GM11168 (cell line): ENCODE data around the gene CD99L2.
"Not testable (repeated sequence)": the region's sequence is repeated elsewhere in the genome, so short reads cannot be mapped to it uniquely, and the experiment has no call there.

Source experiments
- in situ Hi-C: fragments of 300-500 bp; cut with MboI; formaldehyde crosslinking; loops from one replicate; pipeline ENCODE4 v1.12.0; 2022; ENCODE audit warnings: low sequenced_read_pairs; ENCODE audit not compliant: unreplicated experiment

The CD99L2 gene

GRCh38 chrX:150897421-150898320 lies 797 bp downstream of the CD99L2 start:
- in situ Hi-C loops: no loop called here

- in situ Hi-C loops: no loop called here
These were observed 1.8 kb downstream of the CD99L2 start for GRCh38 chrX:150896632-150897031.

- in situ Hi-C loops: no loop called here
These were observed 4.5 kb downstream of the CD99L2 start for GRCh38 chrX:150893936-150894335.

GRCh38 chrX:150889131-150889530 lies 9.3 kb downstream of the CD99L2 start:
- in situ Hi-C loops: no loop called here

DNA sequence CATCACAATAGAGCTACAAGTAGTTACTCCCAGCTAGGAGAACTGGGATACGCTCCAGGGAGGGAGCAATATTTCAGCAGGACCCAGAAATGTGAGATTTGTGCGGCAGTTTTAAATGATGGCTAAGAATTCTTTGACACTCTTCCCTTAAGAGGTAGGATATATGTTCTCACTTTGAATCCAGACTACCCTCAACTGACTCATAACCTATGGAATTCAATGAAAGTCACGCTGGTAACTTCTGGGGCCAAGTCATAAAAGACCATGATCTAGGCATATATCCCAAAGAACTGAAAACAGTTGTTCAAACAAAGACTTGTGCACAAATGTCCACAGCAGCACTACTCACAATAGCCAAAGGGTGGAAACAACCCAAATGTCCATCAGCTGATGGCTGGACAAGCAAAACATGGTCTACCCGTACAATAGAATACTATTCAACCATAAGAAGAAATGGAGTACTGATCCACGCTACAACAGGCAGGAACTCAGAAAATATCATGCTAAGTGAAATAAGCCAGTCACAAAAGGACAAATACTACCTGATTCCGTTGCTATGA lies 10.5 kb downstream of the CD99L2 start:
- in situ Hi-C loops: no loop called here

DNA sequence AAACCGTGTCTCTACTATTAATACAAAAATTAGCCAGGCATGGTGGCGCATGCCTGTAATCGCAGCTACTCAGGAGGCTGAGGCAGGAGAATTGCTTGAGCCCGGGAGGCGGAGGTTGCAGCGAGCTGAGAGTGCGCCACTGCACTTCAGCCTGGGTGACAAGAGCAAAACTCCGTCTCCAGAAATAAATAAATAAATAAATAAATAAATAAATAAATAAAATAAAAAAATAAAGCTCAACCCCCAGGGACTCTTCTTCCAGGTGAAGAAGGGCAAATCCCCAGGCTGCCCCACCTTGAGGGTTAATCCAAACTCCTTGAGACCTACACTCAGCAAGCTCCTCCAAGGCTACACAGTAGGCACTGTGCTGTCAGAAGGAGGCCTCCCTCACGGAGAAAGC lies 11.2 kb downstream of the CD99L2 start:
- in situ Hi-C loops: not testable (repeated sequence)

DNA sequence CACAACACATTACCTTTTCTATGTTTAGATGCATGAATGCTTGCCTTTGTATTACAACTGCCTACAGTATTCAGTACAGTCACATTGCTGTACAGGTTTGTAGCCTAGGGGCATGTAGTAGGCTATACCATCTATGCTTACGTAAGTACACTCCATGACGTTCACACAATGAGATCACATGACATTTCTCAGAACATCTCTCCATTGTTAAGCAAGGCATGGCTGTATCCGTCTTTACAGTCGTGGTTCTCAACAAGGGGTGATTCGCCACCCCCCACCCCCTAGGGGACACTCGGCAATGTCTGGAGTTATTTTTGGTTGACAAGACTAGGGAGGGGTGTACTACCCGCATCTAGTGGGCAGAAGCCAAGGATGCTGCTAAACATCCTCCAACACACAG lies 12.1 kb downstream of the CD99L2 start:
- in situ Hi-C loops: no loop called here

DNA sequence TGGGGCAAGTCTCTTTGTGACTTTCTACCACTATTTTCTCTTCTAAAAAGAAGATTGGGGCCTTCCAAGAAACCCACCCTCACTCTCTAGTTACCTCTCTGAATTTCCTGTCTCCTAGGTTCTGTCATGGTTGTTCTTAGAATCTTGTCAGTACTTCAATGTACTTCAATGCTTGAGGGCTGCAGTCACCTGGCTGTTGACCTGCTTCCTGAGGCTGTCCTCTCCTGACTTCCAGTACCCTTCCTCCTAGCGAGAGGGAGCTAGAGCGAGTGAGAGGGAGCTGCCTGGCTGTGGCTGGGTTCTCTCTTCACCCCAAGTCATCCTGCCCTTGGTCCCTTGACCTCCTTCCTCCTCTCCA lies 17.7 kb downstream of the CD99L2 start:
- in situ Hi-C loops: no loop called here

DNA sequence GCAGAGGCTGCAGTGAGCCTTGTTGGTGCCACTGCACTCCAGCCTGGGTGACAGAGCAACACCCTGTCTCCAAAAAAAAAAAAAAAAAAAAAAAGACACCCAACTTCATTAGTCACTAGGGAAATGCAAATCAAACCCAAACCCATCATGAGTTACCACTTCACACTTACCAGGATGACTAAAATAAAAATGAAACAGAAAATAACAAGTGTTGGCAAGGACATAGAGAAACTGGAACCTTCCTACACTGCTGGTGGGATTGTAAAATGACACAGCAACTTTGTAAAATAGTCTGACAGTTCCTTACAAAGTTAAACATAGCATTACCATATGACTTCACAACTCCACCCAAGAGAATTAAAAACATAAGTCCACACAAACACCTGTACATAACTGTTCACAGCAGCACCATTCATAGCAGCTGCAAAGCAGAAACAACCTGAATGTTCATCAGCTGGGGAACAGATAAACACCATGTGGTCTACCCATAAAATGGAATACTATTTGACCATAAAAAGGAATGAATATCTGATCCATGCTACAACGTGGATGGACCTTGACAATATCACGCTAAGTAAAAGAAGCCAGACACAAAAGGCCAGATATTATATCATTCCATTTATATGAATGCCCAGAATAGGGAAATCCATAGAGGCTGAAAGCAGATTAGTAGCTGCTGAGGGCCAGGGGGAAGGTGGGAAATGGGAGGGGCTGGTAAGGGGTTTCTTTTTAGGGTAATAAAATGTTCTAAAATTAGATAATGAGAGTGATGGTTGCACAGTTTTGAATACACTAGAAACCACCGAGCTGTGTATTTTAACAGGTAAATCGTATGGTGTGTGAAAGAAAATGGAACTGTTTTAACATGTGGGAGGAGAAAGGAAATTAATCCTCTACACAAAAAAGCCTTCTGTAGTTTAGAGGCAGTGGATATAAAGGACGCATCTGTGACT lies 18.3 kb downstream of the CD99L2 start:
- in situ Hi-C loops: no loop called here

DNA sequence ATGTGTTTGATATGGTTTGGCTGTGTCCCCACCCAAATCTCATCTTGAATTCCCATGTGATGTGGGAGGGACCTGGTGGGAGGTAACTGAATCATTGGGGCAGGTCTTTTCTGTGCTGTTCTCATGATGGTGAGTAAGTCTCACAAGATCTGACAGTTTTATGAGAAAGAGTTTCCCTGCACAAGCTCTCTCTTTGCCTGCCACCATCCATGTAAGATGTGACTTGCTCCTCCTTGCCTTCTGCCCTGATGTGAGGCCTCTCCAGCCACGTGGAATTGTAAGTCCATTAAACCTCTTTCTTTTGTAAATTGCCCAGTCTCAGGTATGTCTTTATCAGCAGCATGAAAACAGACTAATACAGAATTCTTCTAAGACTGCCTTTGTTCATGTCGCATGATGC lies 22.8 kb downstream of the CD99L2 start:
- in situ Hi-C loops: not testable (repeated sequence)

DNA sequence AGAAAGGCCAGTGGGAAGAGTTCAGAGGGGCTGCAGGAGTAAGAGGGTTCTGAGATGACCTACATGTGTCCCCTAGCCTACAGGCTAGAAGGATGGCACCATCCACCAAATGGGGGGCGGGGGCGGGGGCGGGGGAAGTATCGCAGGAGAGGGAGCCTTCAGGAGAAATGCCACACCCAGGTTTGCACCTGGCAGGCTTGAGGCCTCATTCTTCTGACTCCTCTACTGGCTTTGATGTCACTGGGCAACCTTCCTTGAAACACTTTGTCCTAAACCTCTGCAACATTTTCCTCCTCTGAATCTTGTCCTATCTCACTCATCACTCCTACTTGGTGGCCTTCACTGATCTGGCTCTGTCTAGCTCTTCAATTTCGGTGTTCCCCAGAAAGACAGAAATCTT lies 24.0 kb downstream of the CD99L2 start:
- in situ Hi-C loops: no loop called here

DNA sequence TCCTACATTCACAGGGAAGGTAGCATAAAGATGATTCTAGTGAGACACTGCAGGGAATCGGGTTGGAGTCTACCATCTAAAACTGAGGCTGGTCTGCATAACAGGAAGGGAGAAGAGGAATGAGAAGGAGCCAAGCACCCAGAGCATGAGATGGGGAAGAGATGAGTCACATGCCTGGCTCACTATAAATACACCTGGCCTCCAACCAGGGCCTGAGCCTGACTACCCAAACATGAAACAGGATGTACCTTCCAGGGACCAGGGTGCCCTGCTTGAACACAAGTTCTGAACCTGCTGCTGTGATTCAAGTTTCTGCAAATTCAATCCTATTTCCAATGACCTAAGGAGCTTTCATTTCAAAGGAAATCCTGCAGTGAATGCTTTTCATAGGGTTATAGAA lies 24.9 kb downstream of the CD99L2 start:
- in situ Hi-C loops: no loop called here

GRCh38 chrX:150872773-150873336 lies 25.6 kb downstream of the CD99L2 start:
- in situ Hi-C loops: no loop called here

- in situ Hi-C loops: no loop called here
These were observed 27.1 kb downstream of the CD99L2 start for GRCh38 chrX:150871341-150871811.

GRCh38 chrX:150870487-150871340 lies 27.8 kb downstream of the CD99L2 start:
- in situ Hi-C loops: no loop called here

GRCh38 chrX:150870029-150870428 lies 28.4 kb downstream of the CD99L2 start:
- in situ Hi-C loops: no loop called here

- in situ Hi-C loops: no loop called here
These were observed 29.0 kb downstream of the CD99L2 start for GRCh38 chrX:150869450-150869849.

DNA sequence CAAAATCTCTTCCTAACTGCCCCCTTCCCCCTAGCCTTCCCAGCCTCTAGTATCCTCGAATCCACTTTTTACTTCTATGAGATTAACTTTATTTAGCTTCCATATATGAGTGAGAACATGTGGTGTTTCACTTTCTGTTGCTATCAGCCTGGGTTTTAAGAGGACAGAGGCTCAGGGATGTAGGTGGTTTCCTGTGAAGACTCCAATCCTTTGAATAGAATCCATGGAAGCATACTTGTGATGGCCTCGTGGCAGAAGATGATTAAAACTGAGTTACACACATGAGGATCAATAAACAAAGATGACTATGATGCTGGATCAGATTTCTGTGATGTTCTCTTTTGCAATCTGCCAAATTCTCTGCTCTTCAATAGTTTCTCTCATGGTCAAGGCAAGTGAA lies 29.8 kb downstream of the CD99L2 start:
- in situ Hi-C loops: no loop called here

GRCh38 chrX:150864127-150864526 lies 34.3 kb downstream of the CD99L2 start:
- in situ Hi-C loops: no loop called here

- in situ Hi-C loops: no loop called here
These were observed 35.3 kb downstream of the CD99L2 start for GRCh38 chrX:150863191-150863590.
